ENCODE results near the gene ANKAR. TPM values are rescaled to one million over a fixed set of nuclear protein-coding genes. Genes with fewer than 3 reads are reported as not detected.

ANKAR gene, protein sequence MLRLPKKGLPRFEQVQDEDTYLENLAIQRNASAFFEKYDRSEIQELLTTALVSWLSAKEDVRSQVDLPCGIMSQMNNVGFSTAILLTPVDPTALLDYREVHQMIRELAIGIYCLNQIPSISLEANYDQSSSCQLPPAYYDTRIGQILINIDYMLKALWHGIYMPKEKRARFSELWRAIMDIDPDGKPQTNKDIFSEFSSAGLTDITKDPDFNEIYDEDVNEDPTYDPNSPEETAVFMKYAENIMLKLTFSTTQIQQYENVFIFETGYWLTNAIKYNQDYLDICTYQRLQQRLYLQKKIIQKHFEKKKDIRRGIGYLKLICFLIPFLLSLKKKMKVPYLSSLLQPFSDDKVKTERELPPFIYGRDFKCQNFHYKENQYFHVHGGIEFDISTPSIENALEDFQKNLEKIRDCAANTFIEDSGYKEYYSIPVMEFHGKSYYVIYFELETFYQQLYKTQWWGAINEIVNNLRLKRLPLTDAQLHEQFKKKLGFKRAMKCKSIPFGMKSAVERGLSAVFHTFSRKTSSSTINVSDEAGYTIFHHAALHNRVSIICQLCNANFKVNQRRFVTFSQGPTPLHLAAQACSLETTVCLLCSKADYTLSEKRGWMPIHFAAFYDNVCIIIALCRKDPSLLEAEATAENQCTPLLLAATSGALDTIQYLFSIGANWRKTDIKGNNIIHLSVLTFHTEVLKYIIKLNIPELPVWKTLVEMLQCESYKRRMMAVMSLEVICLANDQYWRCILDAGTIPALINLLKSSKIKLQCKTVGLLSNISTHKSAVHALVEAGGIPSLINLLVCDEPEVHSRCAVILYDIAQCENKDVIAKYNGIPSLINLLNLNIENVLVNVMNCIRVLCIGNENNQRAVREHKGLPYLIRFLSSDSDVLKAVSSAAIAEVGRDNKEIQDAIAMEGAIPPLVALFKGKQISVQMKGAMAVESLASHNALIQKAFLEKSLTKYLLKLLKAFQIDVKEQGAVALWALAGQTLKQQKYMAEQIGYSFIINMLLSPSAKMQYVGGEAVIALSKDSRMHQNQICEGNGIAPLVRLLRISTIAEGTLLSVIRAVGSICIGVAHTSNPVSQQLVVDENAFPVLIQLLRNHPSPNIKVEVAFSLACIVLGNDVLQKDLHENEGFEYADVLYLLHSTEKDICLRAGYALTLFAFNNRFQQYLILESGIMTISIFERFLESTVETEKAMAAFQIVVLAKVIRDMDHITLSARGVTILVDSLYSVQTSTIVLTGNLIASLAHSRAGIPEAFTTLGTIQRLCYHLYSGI (N-terminal part only)
- 4.6 and 6.4 TPM in 2 replicates for total RNA-seq

DNA sequence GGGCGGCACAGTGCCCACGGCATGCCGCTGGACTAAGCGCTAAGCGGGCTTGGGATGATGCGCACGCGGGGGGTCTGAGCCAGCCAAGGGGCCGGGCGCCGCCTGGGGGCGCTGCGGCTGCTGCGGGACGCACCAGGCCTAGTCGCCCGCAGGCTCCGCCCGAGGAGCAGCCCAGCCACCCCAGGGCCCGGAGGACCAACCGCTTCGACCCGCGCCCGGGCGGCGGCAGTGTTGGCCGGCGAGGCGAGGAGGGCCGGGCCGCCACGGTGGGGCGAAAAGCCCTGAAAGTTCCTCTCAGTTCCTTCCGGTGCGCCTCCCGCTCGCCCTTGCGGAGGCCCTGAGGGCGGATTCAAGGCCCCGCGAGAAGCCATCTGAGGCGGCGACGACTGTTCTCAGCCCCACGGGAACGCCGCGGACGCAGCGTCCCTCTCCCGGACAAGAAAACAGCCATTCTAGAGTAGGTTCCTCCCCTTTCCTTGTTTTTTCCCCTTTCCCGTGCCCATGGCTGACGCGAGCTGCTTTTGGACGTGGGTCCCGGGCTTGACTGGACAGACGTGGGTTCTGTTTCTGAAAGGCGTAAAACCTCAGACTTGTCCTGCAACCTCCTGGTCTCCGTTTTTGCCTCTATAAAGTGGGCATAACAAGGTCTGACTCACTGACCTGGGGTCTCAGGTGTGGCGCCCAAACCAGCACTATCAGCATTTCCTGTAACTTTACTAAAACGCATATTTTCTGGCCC is at the start of gene ANKAR:
ANKAR (plus strand) TSS at position 297 of the 739 bp plus-strand sequence. CDS start 1,821 bp downstream, outside the sequence.

DNA sequence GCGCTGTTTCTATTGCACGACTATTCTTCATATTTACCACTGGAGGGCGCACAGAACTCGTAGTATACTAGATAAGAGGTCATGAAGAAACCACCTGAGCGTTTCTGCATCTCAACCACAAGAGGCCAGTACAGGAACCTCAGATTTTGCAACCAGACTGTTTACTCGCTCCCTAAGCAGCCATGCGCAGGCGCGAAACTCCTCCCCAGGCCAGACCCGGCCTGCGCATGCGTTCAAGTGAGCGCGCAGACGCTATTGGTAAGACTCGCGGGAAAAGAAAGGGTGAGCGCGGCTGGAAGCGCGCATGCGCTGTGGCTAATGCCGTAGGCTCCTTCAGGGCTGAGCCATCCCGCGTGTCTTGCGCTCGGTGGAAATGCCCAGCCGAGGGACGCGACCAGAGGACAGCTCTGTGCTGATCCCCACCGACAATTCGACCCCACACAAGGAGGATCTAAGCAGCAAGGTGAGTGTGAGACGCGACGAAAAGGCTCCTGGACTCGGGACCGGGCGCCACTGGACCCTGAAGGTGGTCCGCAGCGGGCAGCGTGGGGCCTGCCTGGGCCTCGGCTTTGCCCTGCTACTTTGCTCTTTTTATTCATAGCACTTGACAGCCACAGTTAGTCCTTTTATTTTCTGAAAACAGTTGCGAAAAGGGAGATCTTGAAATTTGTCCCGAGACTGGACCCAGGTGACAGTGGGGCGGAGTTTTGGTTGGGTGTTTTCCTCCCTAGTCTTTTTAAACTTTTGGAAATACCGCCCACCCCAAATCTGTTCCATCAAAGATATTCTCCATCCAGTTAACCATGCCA is 13.1 kb upstream of the ANKAR start, which contains the start of gene ASNSD1:
ASNSD1 (plus strand) TSS at position 312 of the 809 bp plus-strand sequence. CDS start 4,674 bp downstream, outside the sequence.

Other genes starting within 250 kb of the ANKAR start
- 29.3 and 57.3 TPM in 2 replicates for gene WDR75, start 233.2 kb upstream of the ANKAR start, total RNA-seq
- 0.86 and 3.3 TPM in 2 replicates for gene SLC40A1, start 93.9 kb upstream of the ANKAR start, total RNA-seq
- 50.8 and 66.1 TPM in 2 replicates for gene ASNSD1, start 13.2 kb upstream of the ANKAR start, total RNA-seq
- 2.4 and 10.7 TPM in 2 replicates for gene OSGEPL1, start 88.1 kb downstream of the ANKAR start, total RNA-seq
- 31.3 and 48.2 TPM in 2 replicates for gene ORMDL1, start 109.7 kb downstream of the ANKAR start, total RNA-seq
- 24.1 and 24.5 TPM in 2 replicates for gene PMS1, start 109.8 kb downstream of the ANKAR start, total RNA-seq